IMR-90 (cell line): Measurements from ENCODE around the gene BTBD6. TPM values are rescaled to one million over a fixed set of nuclear protein-coding genes. Genes with fewer than 3 reads are reported as not detected.

Experiments
- ATAC-seq: fragments of 200-7000 bp; cut with Tn5 transposase; 2 replicates; pipeline ENCODE4 v1.9.1; 2020; ENCODE audit warnings: low read depth, mild to moderate bottlenecking, moderate library complexity
- BruUV-seq: library from RNA; stranded (reverse); fragments of 400-500 nt; replicated peaks from 2 replicates; lab custom pipeline; 2021; lab: Mats Ljungman, UMichigan
- CTCF ChIA-PET: fragments of 300-600 bp; formaldehyde crosslinking; extraction: SDS; loops from one replicate; lab custom pipeline; 2021; ENCODE audit warnings: antibody characterized with exemption; lab: Yijun Ruan, JAX
- POLR2A ChIA-PET: fragments of 300-600 bp; sonication (Branson Sonifier 250); formaldehyde crosslinking; loops from one replicate; lab custom pipeline; 2022; ENCODE audit warnings: antibody characterized with exemption; ENCODE audit not compliant: unreplicated experiment; lab: Charles Lee
- DNase-seq: peaks from one replicate; pipeline ENCODE4 v3.0.0; 2013
- H2AFZ ChIP-seq: replicated peaks from 2 replicates; pipeline ENCODE3; 2013; ENCODE audit warnings: low read length, mild to moderate bottlenecking; ENCODE audit not compliant: poor library complexity
- H2AK5ac ChIP-seq: 2 replicates; pipeline ENCODE4 v1.6.1; 2013; ENCODE audit warnings: low read depth, low read length, inconsistent platforms
- H2AK9ac ChIP-seq: replicated peaks from 2 replicates; pipeline ENCODE3; 2013; ENCODE audit warnings: mild to moderate bottlenecking, low read depth, low read length, moderate library complexity; ENCODE audit not compliant: poor library complexity
- H2BK120ac ChIP-seq: 2 replicates; pipeline ENCODE4 v1.6.1; 2013; ENCODE audit warnings: low read depth, low read length, inconsistent platforms
- H2BK15ac ChIP-seq: 3 replicates; pipeline ENCODE4 v1.6.1; 2013; ENCODE audit warnings: low read depth, low read length, inconsistent platforms
- H2BK20ac ChIP-seq: 2 replicates; pipeline ENCODE4 v1.6.1; 2013; ENCODE audit warnings: low read depth, mild to moderate bottlenecking, inconsistent platforms, low read length, moderate library complexity
- H2BK5ac ChIP-seq: 2 replicates; pipeline ENCODE4 v1.6.1; 2013; ENCODE audit warnings: mild to moderate bottlenecking, low read depth, low read length, inconsistent platforms; ENCODE audit not compliant: poor library complexity, severe bottlenecking
- H3K14ac ChIP-seq: replicated peaks from 2 replicates; pipeline ENCODE4 v1.6.1; 2013; ENCODE audit warnings: low read depth, low read length, inconsistent platforms
- H3K18ac ChIP-seq: 2 replicates; pipeline ENCODE4 v1.6.1; 2013; ENCODE audit warnings: low read depth, low read length, control low read depth
- H3K23ac ChIP-seq: 2 replicates; pipeline ENCODE4 v1.6.1; 2013; ENCODE audit warnings: low read depth, low read length, inconsistent platforms
- H3K27ac ChIP-seq: 2 replicates; pipeline ENCODE4 v1.5.1; 2013; ENCODE audit warnings: mild to moderate bottlenecking, control low read depth, low read length; ENCODE audit not compliant: insufficient read depth
- H3K27me3 ChIP-seq: 2 replicates; pipeline ENCODE4 v1.6.1; 2013; ENCODE audit warnings: low read length; ENCODE audit not compliant: control insufficient read depth, insufficient read depth
- H3K36me3 ChIP-seq: 2 replicates; pipeline ENCODE4 v1.6.1; 2013; ENCODE audit warnings: low read length, mixed read lengths; ENCODE audit not compliant: control insufficient read depth, insufficient read depth
- H3K4ac ChIP-seq: 2 replicates; pipeline ENCODE4 v1.6.1; 2013; ENCODE audit warnings: low read depth, low read length, inconsistent platforms
- H3K4me1 ChIP-seq: 2 replicates; pipeline ENCODE4 v1.6.1; 2013; ENCODE audit warnings: low read length, mixed read lengths; ENCODE audit not compliant: control insufficient read depth, insufficient read depth
- H3K4me2 ChIP-seq: 2 replicates; pipeline ENCODE4 v1.6.1; 2013; ENCODE audit warnings: low read depth, mild to moderate bottlenecking, control low read depth, low read length, moderate library complexity
- H3K4me3 ChIP-seq: 2 replicates; pipeline ENCODE4 v1.5.1; 2013; ENCODE audit warnings: low read depth, mild to moderate bottlenecking, control low read depth, low read length, moderate library complexity; ENCODE audit not compliant: insufficient read depth
- H3K56ac ChIP-seq: 2 replicates; pipeline ENCODE4 v1.6.1; 2013; ENCODE audit warnings: low read length, inconsistent platforms; ENCODE audit not compliant: insufficient read depth; ENCODE audit errors: extremely low read depth
- H3K79me1 ChIP-seq, 2 experiments: 2 replicates each; pipeline ENCODE4 v1.6.1; 2013; ENCODE audit warnings: low read length in 2 of 2, inconsistent platforms in 1 of 2, low read depth in 1 of 2
- H3K9ac ChIP-seq: 2 replicates; pipeline ENCODE4 v1.6.1; 2013; ENCODE audit warnings: low read depth, low read length, control low read depth
- H3K9me1 ChIP-seq: 2 replicates; pipeline ENCODE4 v1.6.1; 2013; ENCODE audit warnings: low read length, inconsistent platforms; ENCODE audit not compliant: insufficient read depth
- H3K9me3 ChIP-seq: 2 replicates; pipeline ENCODE4 v1.6.1; 2013; ENCODE audit warnings: low read length; ENCODE audit not compliant: control insufficient read depth, insufficient read depth
- H4K20me1 ChIP-seq: 2 replicates; pipeline ENCODE4 v1.6.1; 2013; ENCODE audit warnings: low read length, inconsistent platforms; ENCODE audit not compliant: insufficient read depth
- H4K5ac ChIP-seq: 2 replicates; pipeline ENCODE4 v1.6.1; 2013; ENCODE audit warnings: mild to moderate bottlenecking, low read depth, low read length, control low read depth
- H4K8ac ChIP-seq, 2 experiments: 2 replicates each; pipeline ENCODE4 v1.6.1; 2013; ENCODE audit warnings: low read depth in 2 of 2, low read length in 2 of 2, control low read depth in 1 of 2, inconsistent platforms in 1 of 2
- H4K91ac ChIP-seq: 2 replicates; pipeline ENCODE4 v1.6.1; 2013; ENCODE audit warnings: low read depth, low read length, inconsistent platforms; ENCODE audit not compliant: insufficient read depth
- CHD1 ChIP-seq: IDR thresholded peaks from 2 replicates; pipeline ENCODE4 v1.6.1; 2012; ENCODE audit warnings: low read depth, low read length, improper control_type of control experiment
- ELK1 ChIP-seq: fragments of 150-350 bp; IDR thresholded peaks from 2 replicates; pipeline ENCODE4 v1.6.1; 2016; ENCODE audit warnings: low read depth, mild to moderate bottlenecking, low read length, moderate library complexity, borderline replicate concordance
- FOS ChIP-seq: fragments of 150-350 bp; IDR thresholded peaks from 2 replicates; pipeline ENCODE4 v1.6.1; 2016; ENCODE audit warnings: low read depth, low read length
- MAFK ChIP-seq: IDR thresholded peaks from 2 replicates; pipeline ENCODE4 v1.6.1; 2012; ENCODE audit warnings: low read depth, low read length, improper control_type of control experiment
- MAZ ChIP-seq: IDR thresholded peaks from 2 replicates; pipeline ENCODE4 v1.6.1; 2012; ENCODE audit warnings: low read depth, mild to moderate bottlenecking, low read length, improper control_type of control experiment, moderate library complexity, borderline replicate concordance
- POLR2A ChIP-seq: IDR thresholded peaks from 2 replicates; pipeline ENCODE4 v1.6.1; 2012; ENCODE audit warnings: mild to moderate bottlenecking, low read depth, low read length
- RCOR1 ChIP-seq: IDR thresholded peaks from 2 replicates; pipeline ENCODE4 v1.6.1; 2012; ENCODE audit warnings: mild to moderate bottlenecking, low read length, improper control_type of control experiment; ENCODE audit not compliant: insufficient replicate concordance
- RFX5 ChIP-seq: IDR thresholded peaks from 2 replicates; pipeline ENCODE4 v1.8.0; 2012; ENCODE audit warnings: low read depth, mild to moderate bottlenecking, low read length, moderate library complexity
- WGBS, 2 experiments: methylation state at CpG; one replicate each; pipeline versions ENCODE4 v1.1.5 to v1.1.7; 2013; ENCODE audit warnings: missing lambda C conversion rate in 2 of 2; ENCODE audit not compliant: insufficient read length in 1 of 2; ENCODE audit errors: extremely low coverage in 2 of 2; 5-methylcytosine and 5-hydroxymethylcytosine counted together
- dilution Hi-C: fragments of 300-500 bp; cut with HindIII; formaldehyde crosslinking; loops from one replicate; pipeline ENCODE4 v1.14.3; 2018; ENCODE audit warnings: low sequenced_read_pairs; ENCODE audit not compliant: unreplicated experiment
- in situ Hi-C: fragments of 300-500 bp; cut with MboI; formaldehyde crosslinking; loops from 3 replicates; pipeline ENCODE4 v1.14.3; 2019; ENCODE audit warnings: low sequenced_read_pairs, inconsistent platforms, mixed read lengths
- intact Hi-C: fragments of 100-400 bp; cut with micrococcal nuclease; formaldehyde crosslinking; loops from 2 replicates; pipeline ENCODE4 v1.10.0; 2022
- polyA plus RNA-seq, 3 experiments: library from polyadenylated mRNA; depleted of rRNA; stranded (reverse); fragments of >200 nt; gene quantifications; 2 replicates each; pipeline ENCODE4 v1.2.3, GENCODE V29; 2012; ENCODE audit warnings: low replicate concordance in 1 of 3
- total RNA-seq: library from RNA; depleted of rRNA; stranded (reverse); fragments of >200 nt; gene quantifications from 2 replicates; pipeline ENCODE4 v1.2.3, GENCODE V29; 2012
- TF ChIP-seq, protein P1 (sequence below): fragments of 150-350 bp; IDR thresholded peaks from 2 replicates; pipeline ENCODE4 v1.6.1; 2017; ENCODE audit warnings: mild to moderate bottlenecking, antibody characterized with exemption, low read length, low read depth
- TF ChIP-seq, protein P2 (sequence below): conservative IDR thresholded peaks from 2 replicates; pipeline ENCODE4 v1.5.1; 2012; ENCODE audit warnings: mild to moderate bottlenecking, low read depth, low read length, improper control_type of control experiment

BTBD6 gene
- total and polyA plus RNA-seq, 2 of the 4 experiments (the other 2 are of a cell fraction): 33.9 to 43.9 TPM

GRCh38 chr14:105200641-105201040 lies 47.7 kb upstream of the BTBD6 start:
- no peaks in the 10 kb centered on the region for H3K9me3 ChIP-seq
- H3K27ac ChIP-seq: no peak overlapping the region
- no peak overlapping the region for H3K14ac ChIP-seq
- H3K4me2 ChIP-seq: no peak overlapping the region
- no peak overlapping the region for H4K5ac ChIP-seq
- H4K8ac ChIP-seq: no peak overlapping the region
- ATAC-seq: no peak
- no peak overlapping the region for H3K23ac ChIP-seq
- H2BK120ac ChIP-seq: no peak overlapping the region
- no peak overlapping the region for H3K56ac ChIP-seq
- CTCF ChIA-PET: interaction anchor here (0.6 to 1.3 kb wide), 2 partner anchors 70 to 151 kb away, joined by 3 to 6 read pairs; no protein-coding TSS in a partner anchor
- TF ChIP-seq, protein P1, sequence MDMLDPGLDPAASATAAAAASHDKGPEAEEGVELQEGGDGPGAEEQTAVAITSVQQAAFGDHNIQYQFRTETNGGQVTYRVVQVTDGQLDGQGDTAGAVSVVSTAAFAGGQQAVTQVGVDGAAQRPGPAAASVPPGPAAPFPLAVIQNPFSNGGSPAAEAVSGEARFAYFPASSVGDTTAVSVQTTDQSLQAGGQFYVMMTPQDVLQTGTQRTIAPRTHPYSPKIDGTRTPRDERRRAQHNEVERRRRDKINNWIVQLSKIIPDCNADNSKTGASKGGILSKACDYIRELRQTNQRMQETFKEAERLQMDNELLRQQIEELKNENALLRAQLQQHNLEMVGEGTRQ: no peak
- TF ChIP-seq MAFK (no peak), POLR2A (no peak), CHD1 (no peak), MAZ (no peak), RFX5 (no peak), FOS (no peak), RCOR1 (no peak), ELK1 (no peak)
- TF ChIP-seq, protein P2, sequence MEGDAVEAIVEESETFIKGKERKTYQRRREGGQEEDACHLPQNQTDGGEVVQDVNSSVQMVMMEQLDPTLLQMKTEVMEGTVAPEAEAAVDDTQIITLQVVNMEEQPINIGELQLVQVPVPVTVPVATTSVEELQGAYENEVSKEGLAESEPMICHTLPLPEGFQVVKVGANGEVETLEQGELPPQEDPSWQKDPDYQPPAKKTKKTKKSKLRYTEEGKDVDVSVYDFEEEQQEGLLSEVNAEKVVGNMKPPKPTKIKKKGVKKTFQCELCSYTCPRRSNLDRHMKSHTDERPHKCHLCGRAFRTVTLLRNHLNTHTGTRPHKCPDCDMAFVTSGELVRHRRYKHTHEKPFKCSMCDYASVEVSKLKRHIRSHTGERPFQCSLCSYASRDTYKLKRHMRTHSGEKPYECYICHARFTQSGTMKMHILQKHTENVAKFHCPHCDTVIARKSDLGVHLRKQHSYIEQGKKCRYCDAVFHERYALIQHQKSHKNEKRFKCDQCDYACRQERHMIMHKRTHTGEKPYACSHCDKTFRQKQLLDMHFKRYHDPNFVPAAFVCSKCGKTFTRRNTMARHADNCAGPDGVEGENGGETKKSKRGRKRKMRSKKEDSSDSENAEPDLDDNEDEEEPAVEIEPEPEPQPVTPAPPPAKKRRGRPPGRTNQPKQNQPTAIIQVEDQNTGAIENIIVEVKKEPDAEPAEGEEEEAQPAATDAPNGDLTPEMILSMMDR: no peak
- no peak overlapping the region for H2AFZ ChIP-seq
- WGBS, 2 experiments: 100% methylated on average over 1 of the region's 16 CpGs; no CpG with 5 or more reads in 1 of the 2 experiments
- POLR2A ChIA-PET: no interaction called here
- no peak overlapping the region for H4K91ac ChIP-seq
- peaks cover 9% of the 10 kb centered on the region for H4K20me1 ChIP-seq
- DNase-seq: no peak
- no peak overlapping the region for H3K4me3 ChIP-seq
- H2AK5ac ChIP-seq: no peak overlapping the region
- intact Hi-C loops (no loop called here), dilution Hi-C loops (no loop called here), in situ Hi-C loops (loop anchor here (5.0 kb wide), 1 partner anchor 82 kb away; no protein-coding TSS in a partner anchor)
- no peak overlapping the region for H3K4ac ChIP-seq
- H3K9me1 ChIP-seq: no peaks in the 10 kb centered on the region
- H3K27me3 ChIP-seq: peaks cover 29% of the 10 kb centered on the region
- no peaks in the 10 kb centered on the region for H3K36me3 ChIP-seq
- H2BK20ac ChIP-seq: no peak overlapping the region
- H3K18ac ChIP-seq: no peak overlapping the region
- no peaks in the 10 kb centered on the region for H3K79me1 ChIP-seq
- no peak overlapping the region for H2BK15ac ChIP-seq
- no peak overlapping the region for H2BK5ac ChIP-seq
- H2AK9ac ChIP-seq: no peak overlapping the region
- BruUV-seq: no TSS peak
- H3K4me1 ChIP-seq: peaks cover 3% of the 10 kb centered on the region; the same call in 1 of the 2 replicates
- H3K9ac ChIP-seq: no peak overlapping the region
